Adipocyte (in vitro differentiated cells): Measurements from ENCODE around the gene LZTR1.

Experiments
- DNase-seq: peaks from one replicate; pipeline ENCODE4 v3.0.0-alpha.2; 2015; ENCODE audit warnings: low read depth
- H3K27me3 ChIP-seq: replicated peaks from 2 replicates; pipeline ENCODE4 v1.7.0; 2013; ENCODE audit warnings: mild to moderate bottlenecking, low read length, moderate library complexity; ENCODE audit not compliant: control insufficient read depth, insufficient read depth
- H3K36me3 ChIP-seq: 2 replicates; pipeline ENCODE4 v1.7.0; 2013; ENCODE audit warnings: low read length, mild to moderate bottlenecking, moderate library complexity; ENCODE audit not compliant: control insufficient read depth, insufficient read depth, severe bottlenecking
- H3K4me1 ChIP-seq: 2 replicates; pipeline ENCODE4 v1.7.0; 2013; ENCODE audit warnings: mild to moderate bottlenecking, low read length, moderate library complexity; ENCODE audit not compliant: control insufficient read depth, insufficient read depth
- H3K4me3 ChIP-seq: 2 replicates; pipeline ENCODE4 v1.7.0; 2013; ENCODE audit warnings: mild to moderate bottlenecking, low read length, moderate library complexity
- H3K9ac ChIP-seq: 2 replicates; pipeline ENCODE4 v1.7.0; 2013; ENCODE audit warnings: mild to moderate bottlenecking, low read length, moderate library complexity
- H3K9me3 ChIP-seq: 2 replicates; pipeline ENCODE4 v1.7.0; 2013; ENCODE audit warnings: mild to moderate bottlenecking, low read length, moderate library complexity; ENCODE audit not compliant: control insufficient read depth

Gene LZTR1

DNA sequence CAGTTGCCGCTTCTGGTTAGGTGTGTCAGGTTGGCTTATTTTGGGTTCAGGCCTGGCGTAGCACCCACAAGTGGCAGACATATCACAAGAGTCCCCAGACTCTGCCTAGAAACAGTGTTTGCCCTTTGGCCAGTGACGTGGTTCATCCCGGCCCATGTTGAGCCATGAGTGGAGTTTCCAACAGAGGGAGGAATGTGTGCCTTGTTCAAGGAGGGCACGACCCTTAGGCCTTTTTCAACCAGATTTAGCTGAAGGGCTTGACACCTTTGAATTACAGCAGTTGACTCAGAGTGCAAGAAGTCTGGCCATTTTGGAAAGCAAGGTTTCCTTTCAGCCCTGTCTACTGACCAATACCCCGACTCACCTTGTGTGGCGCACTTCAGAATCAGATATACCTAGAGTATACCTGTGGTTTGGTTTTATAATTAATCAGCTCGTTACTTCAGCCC lies 30.1 kb upstream of the LZTR1 start:
- H3K36me3 ChIP-seq, result peaks cover 39% of the 10 kb centered on the region
- no peak overlapping the region for H3K4me3 ChIP-seq
- no peaks in the 10 kb centered on the region for H3K27me3 ChIP-seq
- no peaks in the 10 kb centered on the region for H3K9me3 ChIP-seq
- peaks cover 23% of the 10 kb centered on the region for H3K4me1 ChIP-seq
- no peak for DNase-seq
- H3K9ac ChIP-seq, result no peak overlapping the region

DNA sequence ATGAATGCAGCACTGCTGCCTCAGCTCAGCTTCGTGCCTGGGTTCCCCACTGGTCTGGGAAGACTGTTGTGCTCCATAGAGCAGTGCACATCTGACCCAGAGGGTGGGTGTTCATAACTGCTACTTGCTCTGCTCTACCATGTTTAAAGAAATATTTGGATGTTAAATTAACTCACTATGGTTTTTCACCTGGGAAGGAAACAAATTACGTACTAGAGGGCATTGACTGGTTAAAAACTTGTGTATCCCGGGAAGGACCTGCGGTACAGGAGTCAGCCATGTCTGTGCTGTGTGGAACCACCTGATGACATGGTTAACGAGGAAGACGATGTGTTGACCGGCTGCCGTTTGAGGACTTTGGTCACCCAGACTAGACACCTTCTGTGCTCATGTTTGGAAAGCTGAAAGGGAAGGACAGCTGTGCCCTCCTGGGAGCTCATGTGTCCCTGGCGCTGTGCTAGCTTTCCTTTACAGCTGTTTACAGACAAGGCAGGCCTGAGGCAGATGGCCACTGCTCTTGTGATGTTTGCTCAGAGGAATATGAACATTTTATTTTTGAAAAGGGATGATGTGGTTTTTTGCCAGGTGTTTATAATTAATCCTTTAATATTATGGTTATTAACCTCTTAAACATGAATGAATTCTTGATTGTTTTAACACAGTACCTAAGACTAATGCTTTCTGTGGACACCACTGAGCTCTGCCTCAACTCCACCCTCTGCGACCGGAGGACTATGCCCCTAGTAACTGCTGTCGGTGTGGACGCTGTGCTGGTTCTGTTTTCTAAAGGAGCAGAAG lies 29.4 kb upstream of the LZTR1 start:
- DNase-seq, result no peak
- H3K9ac ChIP-seq, result no peak overlapping the region
- H3K9me3 ChIP-seq, result no peaks in the 10 kb centered on the region
- no peaks in the 10 kb centered on the region for H3K27me3 ChIP-seq
- no peak overlapping the region for H3K4me3 ChIP-seq
- peaks cover 23% of the 10 kb centered on the region for H3K4me1 ChIP-seq
- peaks cover 39% of the 10 kb centered on the region for H3K36me3 ChIP-seq

DNA sequence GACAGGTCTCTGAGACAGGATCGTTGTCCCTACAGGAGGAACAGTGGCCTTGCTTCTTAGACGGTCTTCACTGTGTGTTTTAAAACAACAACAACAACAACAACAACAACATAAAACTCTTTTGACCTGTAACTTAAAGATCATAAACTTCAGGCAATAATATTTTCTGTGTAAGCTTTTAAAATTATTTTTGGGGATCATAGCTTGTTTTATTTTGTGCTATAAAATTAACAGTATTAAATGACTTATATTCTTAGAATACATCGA lies 28.8 kb upstream of the LZTR1 start:
- peaks cover 39% of the 10 kb centered on the region for H3K36me3 ChIP-seq
- H3K4me1 ChIP-seq, result peaks cover 27% of the 10 kb centered on the region
- no peak for DNase-seq
- no peak overlapping the region for H3K4me3 ChIP-seq
- no peaks in the 10 kb centered on the region for H3K9me3 ChIP-seq
- H3K9ac ChIP-seq, result no peak overlapping the region
- H3K27me3 ChIP-seq, result no peaks in the 10 kb centered on the region

DNA sequence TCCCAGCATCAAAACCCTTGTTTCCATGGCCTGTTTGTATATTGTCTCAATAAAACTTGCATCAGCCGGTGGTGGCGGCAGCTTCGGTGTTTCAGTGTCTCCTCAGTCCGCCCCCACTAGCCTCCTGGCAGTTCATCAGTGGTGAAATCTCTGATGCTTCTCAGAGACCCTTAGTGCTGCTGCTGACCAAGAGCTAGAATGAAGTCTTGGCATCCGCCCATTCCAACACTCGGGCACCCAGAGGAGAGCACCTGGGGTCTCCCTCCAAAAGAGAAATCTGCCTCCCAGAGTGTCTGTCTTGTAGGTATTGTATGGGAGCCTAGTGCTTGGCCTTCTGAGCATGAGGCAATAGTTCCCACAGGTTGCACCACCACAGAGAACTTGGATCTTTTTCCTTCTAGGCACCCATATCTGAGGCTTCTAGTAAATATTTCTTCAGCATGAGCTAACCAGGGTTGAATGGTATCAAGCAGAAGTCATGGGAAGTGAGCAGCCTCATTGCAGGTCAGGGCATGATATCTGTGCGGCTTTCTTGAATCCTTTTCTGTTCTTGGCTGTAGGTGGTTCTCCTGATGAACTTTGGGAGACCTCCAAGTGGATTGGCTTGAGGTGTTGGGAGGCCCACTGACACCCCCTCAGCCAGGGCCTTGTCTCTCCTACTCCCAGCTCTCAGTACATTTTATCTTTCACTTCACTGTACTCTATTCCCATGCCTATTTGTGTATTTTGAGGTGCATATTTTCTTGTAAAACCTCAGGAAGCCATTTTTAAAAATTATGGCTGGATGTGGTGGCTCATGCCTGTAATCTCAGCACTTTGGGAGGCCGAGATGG lies 28.2 kb upstream of the LZTR1 start:
- H3K9ac ChIP-seq, result no peak overlapping the region
- peaks cover 39% of the 10 kb centered on the region for H3K36me3 ChIP-seq
- DNase-seq, result peak; percentile 52
- no peak overlapping the region for H3K4me3 ChIP-seq
- H3K4me1 ChIP-seq, result peaks cover 29% of the 10 kb centered on the region
- H3K27me3 ChIP-seq, result no peaks in the 10 kb centered on the region
- H3K9me3 ChIP-seq, result no peaks in the 10 kb centered on the region

DNA sequence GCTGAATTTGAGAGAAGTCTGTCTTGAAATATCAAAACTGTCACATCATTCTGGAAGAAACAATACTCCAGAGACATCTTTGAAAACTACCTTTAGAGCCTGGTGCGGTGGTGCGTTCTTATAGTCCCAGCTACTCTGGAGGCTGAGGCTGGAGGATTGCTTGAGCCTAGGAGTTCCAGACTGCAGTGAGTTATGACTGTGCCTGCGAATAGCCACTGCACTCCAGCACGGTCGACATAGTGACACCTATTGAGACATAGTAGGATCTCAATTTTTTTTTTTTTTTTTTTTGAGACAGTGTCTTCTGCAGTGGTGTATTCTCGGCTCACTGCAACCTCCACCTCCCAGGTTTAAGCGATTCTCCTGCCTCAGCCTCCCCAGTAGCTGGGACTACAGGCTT lies 26.5 kb upstream of the LZTR1 start:
- DNase-seq, result no peak
- Histone ChIP-seq H3K4me1 (peaks cover 29% of the 10 kb centered on the region), H3K36me3 (peaks cover 28% of the 10 kb centered on the region), H3K9me3 (no peaks in the 10 kb centered on the region), H3K4me3 (peak overlapping the region; percentile 93), H3K27me3 (no peaks in the 10 kb centered on the region), H3K9ac (no peak overlapping the region)

DNA sequence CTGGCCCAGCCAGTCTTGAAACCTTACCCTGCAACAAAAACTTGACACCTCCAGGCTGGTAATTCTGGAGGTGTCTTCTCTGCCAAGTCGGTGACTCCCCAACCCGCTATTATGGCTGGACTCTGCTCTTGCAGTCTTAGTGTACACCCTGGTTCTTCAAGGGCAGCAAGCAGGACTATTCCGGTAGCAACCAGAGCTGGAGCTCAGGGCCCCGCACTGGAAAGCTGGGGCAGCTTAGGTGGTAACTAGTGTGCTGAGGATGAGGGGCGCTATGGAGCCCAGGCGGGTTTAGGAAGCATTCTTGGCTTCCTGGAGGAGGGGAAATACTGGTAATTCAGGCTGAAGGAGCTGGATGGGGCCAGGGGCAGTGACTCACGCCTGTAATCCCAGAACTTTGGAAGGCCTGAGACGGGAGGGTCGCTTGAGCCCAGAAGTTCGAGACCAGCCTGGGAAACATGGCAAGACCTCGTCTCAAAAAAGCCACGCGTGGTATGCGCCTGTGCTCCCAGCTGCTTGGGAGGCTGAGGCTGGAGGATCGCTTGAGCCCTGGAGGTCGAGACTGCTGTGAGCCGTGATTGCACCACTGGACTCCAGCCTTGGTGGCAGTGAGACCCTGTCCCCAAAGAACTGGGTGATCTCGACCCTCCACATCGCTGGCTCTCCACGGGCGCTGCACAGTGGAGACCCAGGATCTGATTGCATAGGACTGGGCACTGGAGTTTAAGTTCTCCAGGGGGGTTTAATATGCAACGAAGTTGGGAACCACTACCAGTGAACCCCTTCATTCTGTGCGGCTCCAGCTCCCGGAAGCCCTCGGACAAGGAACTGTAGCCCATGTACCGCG lies 25.6 kb upstream of the LZTR1 start:
- Histone ChIP-seq H3K36me3 (peaks cover 19% of the 10 kb centered on the region), H3K4me1 (peaks cover 29% of the 10 kb centered on the region), H3K27me3 (no peaks in the 10 kb centered on the region), H3K4me3 (peak overlapping the region; percentile 93), H3K9ac (peak overlapping the region; percentile 93), H3K9me3 (no peaks in the 10 kb centered on the region)
- peak; percentile 19 for DNase-seq

DNA sequence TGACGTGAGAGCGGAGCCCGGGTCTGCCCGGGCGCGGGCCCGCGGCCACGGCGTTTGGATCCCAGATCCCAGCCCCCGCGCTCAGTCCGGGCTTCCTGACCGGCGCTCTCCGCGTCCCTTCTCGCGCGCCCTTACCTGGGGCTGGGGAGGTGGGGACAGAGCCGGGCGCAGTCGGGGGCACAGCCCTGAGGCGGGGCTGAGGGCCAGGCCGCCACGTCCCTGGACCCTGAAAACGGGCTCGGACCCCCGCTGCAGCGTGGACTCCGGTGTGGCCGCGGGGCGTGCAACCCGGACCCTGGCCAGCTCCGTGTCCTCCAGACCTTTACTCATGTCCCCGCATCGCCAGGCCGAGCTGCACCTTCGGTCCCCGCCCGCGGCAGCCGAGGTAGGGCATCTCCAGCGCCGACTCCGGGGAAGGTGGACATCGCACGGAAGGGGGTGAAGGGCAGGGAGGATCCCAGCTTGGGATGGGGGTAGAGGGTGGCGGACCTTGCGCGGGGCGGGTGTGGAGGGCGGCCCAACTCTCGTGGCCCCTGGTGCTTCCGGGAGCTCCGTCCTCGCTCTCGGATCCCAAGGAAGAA lies 24.9 kb upstream of the LZTR1 start:
- Histone ChIP-seq H3K4me3 (peak overlapping the region; percentile 93), H3K36me3 (peaks cover 14% of the 10 kb centered on the region), H3K4me1 (peaks cover 29% of the 10 kb centered on the region), H3K27me3 (no peaks in the 10 kb centered on the region), H3K9me3 (no peaks in the 10 kb centered on the region), H3K9ac (peak overlapping the region; percentile 93)
- peak; percentile 57 for DNase-seq

DNA sequence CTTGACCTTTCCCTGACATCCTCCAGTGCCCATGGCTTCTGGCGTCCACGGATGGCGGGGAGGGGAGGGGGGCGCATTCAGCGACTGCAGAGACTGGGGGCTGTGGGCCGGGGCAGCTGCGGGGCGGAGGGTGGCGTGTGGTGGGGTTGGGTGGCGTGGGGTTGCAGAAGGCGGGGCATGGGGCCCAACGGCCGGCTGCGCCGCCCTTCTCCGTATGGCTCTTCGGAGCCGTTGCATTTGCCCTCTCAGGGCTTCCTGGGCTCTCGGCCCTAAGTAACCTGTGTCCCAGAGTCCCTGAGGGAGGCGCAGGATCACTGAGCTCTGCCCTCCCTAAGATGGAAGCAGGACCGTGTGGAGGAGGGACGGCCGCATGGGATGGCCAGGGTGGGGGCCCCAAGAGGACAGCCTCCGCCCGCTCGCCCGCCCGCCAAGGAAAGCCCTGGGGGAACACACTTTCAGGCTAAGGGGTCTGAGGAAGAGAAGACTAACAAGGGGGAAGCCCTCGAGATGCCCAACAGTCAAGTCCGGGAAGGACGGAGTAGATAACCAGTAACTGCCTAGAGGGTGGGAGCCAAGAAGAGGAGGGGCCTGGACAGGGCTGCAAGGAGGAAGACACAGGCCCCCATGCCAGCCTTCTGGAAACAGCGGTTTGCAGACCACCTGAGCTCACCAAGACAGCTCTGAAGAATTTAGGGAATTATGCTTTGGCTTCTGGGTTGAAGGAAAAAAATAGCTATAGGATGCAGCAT lies 24.2 kb upstream of the LZTR1 start:
- Histone ChIP-seq H3K4me1 (peaks cover 29% of the 10 kb centered on the region), H3K36me3 (peaks cover 7% of the 10 kb centered on the region), H3K9me3 (no peaks in the 10 kb centered on the region), H3K4me3 (peak overlapping the region; percentile 93), H3K27me3 (peaks cover 1% of the 10 kb centered on the region), H3K9ac (peak overlapping the region; percentile 93)
- DNase-seq, result peak; percentile 42

DNA sequence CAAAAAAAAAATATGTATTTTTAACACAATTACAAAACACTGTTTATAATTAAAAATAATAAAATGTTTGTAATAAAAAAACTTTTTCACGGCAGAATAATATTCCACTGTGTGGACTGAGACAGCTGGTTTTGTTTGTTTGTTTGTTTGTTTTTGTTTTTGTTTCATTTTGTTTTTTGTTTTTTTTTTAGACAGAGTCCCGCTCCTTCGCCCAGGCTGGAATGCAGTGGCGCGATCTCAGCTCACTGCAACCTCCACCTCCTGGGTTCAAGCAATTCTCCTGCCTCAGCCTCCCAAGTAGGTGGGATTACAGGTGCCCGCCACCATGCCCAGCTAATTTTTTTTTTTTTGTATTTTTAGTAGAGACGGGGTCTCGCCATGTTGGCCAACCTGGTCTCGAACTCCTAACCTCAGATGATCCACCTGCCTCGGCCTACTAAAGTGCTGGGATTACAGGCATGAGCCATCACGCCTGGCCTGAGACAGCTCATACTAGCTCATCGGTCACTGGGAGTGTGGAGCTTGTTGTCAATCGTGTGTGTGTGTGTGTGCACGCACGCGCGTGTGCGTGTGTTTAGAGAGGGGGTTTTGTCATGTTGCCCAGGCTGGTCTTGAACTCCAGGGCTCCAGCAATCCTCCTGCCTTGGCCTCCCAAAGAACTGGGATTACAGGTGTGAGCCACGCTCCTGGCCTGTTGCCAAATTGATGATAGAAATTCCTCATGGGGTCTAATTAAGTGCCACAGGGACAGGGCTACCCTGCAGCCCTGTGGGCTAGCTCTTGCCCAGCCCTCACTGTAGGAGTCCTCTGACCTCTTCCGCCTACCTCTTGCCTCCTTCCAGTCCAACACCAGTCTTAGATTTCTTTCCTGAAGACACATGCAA lies 22.3 kb upstream of the LZTR1 start:
- no peak overlapping the region for H3K4me3 ChIP-seq
- H3K9me3 ChIP-seq, result no peaks in the 10 kb centered on the region
- H3K9ac ChIP-seq, result no peak overlapping the region
- peaks cover 16% of the 10 kb centered on the region for H3K4me1 ChIP-seq
- no peak for DNase-seq
- no peaks in the 10 kb centered on the region for H3K36me3 ChIP-seq
- H3K27me3 ChIP-seq, result peaks cover 15% of the 10 kb centered on the region

DNA sequence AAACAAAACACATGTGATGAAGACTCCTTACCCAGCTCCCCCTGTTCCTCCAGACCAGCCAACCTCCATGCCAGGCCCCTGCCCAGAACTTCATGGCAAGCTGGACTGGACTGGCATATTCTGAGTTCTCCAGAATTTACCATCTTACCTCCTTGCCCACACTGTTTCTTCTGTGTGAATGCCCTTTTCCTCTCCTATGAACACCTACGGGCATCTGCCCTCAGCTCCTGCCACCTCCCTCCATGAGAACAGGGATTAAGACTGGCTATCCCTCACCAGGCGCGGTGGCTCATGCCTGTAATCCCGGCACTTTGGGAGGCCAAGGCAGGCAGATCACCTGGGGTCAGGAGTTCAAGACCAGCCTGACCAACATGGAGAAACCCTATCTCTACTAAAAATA lies 21.5 kb upstream of the LZTR1 start:
- Histone ChIP-seq H3K36me3 (no peaks in the 10 kb centered on the region), H3K4me1 (peaks cover 16% of the 10 kb centered on the region), H3K9me3 (no peaks in the 10 kb centered on the region), H3K27me3 (peaks cover 18% of the 10 kb centered on the region), H3K9ac (no peak overlapping the region), H3K4me3 (no peak overlapping the region)
- no peak for DNase-seq
